Karpas-422 (cell line): Measurements from ENCODE around the gene EFCAB9. TPM values are rescaled to one million over a fixed set of nuclear protein-coding genes. Genes with fewer than 3 reads are reported as not detected.

Source experiments
- DNase-seq: peaks from one replicate; pipeline ENCODE4 v3.0.0-alpha.2; 2015
- H2AFZ ChIP-seq: fragments of 200-600 bp; sonication (generic); 2 replicates; pipeline ENCODE4 v1.6.1; 2014; ENCODE audit warnings: antibody characterized with exemption, low read length, mixed read lengths
- H3K27ac ChIP-seq: fragments of 200-600 bp; sonication (generic); 2 replicates; pipeline ENCODE4 v1.5.1; 2014; ENCODE audit warnings: mild to moderate bottlenecking, low read length, moderate library complexity
- H3K27me3 ChIP-seq: fragments of 200-600 bp; sonication (generic); 2 replicates; pipeline ENCODE4 v1.6.1; 2014; ENCODE audit warnings: low read length, mixed read lengths
- H3K36me3 ChIP-seq: fragments of 200-600 bp; sonication (generic); 2 replicates; pipeline ENCODE4 v1.6.1; 2014; ENCODE audit warnings: low read length, mixed read lengths; ENCODE audit not compliant: insufficient read depth
- H3K4me1 ChIP-seq: fragments of 200-600 bp; sonication (generic); 2 replicates; pipeline ENCODE4 v1.6.1; 2014; ENCODE audit warnings: mild to moderate bottlenecking, low read length, mixed read lengths
- H3K4me2 ChIP-seq: fragments of 200-600 bp; sonication (generic); 2 replicates; pipeline ENCODE4 v1.6.1; 2014; ENCODE audit warnings: low read length, low read depth, mild to moderate bottlenecking; ENCODE audit not compliant: poor library complexity, severe bottlenecking
- H3K4me3 ChIP-seq: fragments of 200-600 bp; sonication (generic); 2 replicates; pipeline ENCODE4 v1.5.1; 2014; ENCODE audit warnings: mild to moderate bottlenecking, antibody characterized with exemption, low read length, mixed read lengths
- H3K79me2 ChIP-seq: fragments of 200-600 bp; sonication (generic); 2 replicates; pipeline ENCODE4 v1.6.1; 2014; ENCODE audit warnings: mild to moderate bottlenecking, low read length, mixed read lengths
- H3K9ac ChIP-seq: fragments of 200-600 bp; sonication (generic); 2 replicates; pipeline ENCODE4 v1.6.0; 2014; ENCODE audit warnings: low read length
- H3K9me2 ChIP-seq: fragments of 200-600 bp; sonication (generic), shearing (Covaris generic); replicated peaks from 2 replicates; pipeline ENCODE4 v1.6.0; 2014; ENCODE audit warnings: mild to moderate bottlenecking, low read length, moderate library complexity; ENCODE audit not compliant: insufficient read depth
- H3K9me3 ChIP-seq: fragments of 300-700, 200-600 bp; sonication (generic); 2 replicates; pipeline ENCODE4 v1.6.1; 2014; ENCODE audit warnings: low read length, mixed read lengths
- H4K20me1 ChIP-seq: fragments of 200-600 bp; sonication (generic); 2 replicates; pipeline ENCODE4 v1.6.1; 2014; ENCODE audit warnings: mild to moderate bottlenecking, antibody characterized with exemption, low read length, low read depth; ENCODE audit not compliant: insufficient read depth
- total RNA-seq: library from RNA; depleted of rRNA; stranded (reverse); fragments of >200 nt; shearing (Covaris generic); gene quantifications from 2 replicates; pipeline ENCODE4 v1.2.3, GENCODE V29; 2014; ENCODE audit warnings: low replicate concordance

EFCAB9 gene
- total RNA-seq, 1 experiment from 2014 or later: not detected

DNA sequence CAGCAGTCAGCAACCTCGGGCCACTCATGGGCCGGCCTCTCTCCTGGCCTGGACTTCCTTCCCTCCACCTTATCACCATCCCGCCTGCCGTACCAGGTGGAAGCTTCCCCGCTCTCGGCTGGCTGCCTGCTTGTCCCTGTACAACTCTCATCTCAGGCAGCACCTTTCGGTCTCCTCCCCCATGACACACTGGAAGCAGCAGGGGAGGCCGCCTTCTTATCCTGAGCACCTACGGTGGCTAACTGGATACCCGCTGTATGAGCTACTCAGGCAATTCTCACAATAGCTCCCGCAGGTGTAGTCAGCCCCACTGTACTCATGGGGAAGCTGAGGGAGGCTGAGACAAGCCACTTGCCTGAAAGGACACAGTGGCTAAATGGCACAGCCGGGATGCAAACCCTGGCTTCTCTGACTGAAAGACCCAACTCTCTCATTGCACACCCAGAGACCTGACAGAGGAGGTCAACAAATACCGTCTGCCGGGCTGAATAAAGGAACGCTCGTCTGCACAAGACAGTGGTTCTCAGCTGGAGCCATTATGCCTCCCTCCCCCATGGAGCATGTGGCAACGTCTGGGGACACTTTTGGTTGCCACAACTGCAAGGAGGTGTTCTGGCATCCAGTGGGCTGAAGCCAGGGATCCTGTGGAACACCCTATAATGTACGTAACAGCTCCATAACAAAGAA is 15.5 kb upstream of the EFCAB9 start:
- no peaks in the 10 kb centered on the region for H3K9me2 ChIP-seq
- H3K79me2 ChIP-seq: peaks cover 88% of the 10 kb centered on the region
- H3K4me3 ChIP-seq: no peak overlapping the region
- no peak for DNase-seq
- no peak overlapping the region for H3K9ac ChIP-seq
- H2AFZ ChIP-seq: no peak overlapping the region
- no peaks in the 10 kb centered on the region for H3K9me3 ChIP-seq
- no peaks in the 10 kb centered on the region; the same call in 1 of the 2 replicates for H4K20me1 ChIP-seq
- no peaks in the 10 kb centered on the region for H3K27me3 ChIP-seq
- no peaks in the 10 kb centered on the region for H3K36me3 ChIP-seq
- H3K27ac ChIP-seq: no peak overlapping the region
- peaks cover 37% of the 10 kb centered on the region for H3K4me1 ChIP-seq
- H3K4me2 ChIP-seq: no peak overlapping the region

GRCh38 chr5:172178991-172179989 is 14.7 kb upstream of the EFCAB9 start:
- no peak overlapping the region for H3K9ac ChIP-seq
- DNase-seq: no peak
- H3K9me2 ChIP-seq: no peaks in the 10 kb centered on the region
- H3K9me3 ChIP-seq: no peaks in the 10 kb centered on the region
- no peak overlapping the region for H2AFZ ChIP-seq
- peaks cover 88% of the 10 kb centered on the region for H3K79me2 ChIP-seq
- H3K36me3 ChIP-seq: 0 out of 2 replicates have a peak, but pooled peaks cover 7% of the 10 kb centered on the region
- H4K20me1 ChIP-seq: no peaks in the 10 kb centered on the region
- no peaks in the 10 kb centered on the region for H3K27me3 ChIP-seq
- no peak overlapping the region for H3K4me2 ChIP-seq
- H3K27ac ChIP-seq: peak overlapping the region; percentile 28; the same call in 1 of the 2 replicates
- H3K4me3 ChIP-seq: no peak overlapping the region
- peaks cover 33% of the 10 kb centered on the region for H3K4me1 ChIP-seq

- Histone ChIP-seq H3K4me2 (no peak overlapping the region), H4K20me1 (no peaks in the 10 kb centered on the region), H3K4me3 (no peak overlapping the region), H2AFZ (no peak overlapping the region), H3K9me2 (no peaks in the 10 kb centered on the region), H3K9ac (no peak overlapping the region), H3K79me2 (peaks cover 90% of the 10 kb centered on the region), H3K27me3 (no peaks in the 10 kb centered on the region), H3K36me3 (peaks cover 7% of the 10 kb centered on the region; the same call in 1 of the 2 replicates), H3K4me1 (peaks cover 17% of the 10 kb centered on the region), H3K27ac (no peak overlapping the region), H3K9me3 (no peaks in the 10 kb centered on the region)
- no peak for DNase-seq
Observed at GRCh38 chr5:172180936-172181335, 13.0 kb upstream of the EFCAB9 start.

DNA sequence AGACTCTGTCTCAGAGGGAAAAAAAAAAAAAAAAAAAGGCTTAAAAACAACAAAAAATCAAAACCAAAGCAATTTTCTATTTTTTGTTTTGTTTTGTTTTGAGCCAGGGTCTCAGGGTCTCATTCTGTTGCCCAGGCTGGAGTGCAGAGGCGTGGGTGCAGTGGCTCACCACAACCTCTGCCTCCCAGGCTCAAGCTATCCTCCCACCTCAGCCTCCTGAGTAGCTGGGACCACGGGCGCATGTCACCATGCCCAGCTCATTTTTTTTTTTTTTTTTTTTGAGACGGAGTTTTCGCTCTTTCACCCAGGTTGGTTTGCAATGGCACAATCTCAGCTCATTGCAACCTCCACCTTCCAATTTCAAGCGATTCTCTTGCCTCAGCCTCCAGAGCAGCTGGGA is 11.7 kb upstream of the EFCAB9 start:
- H3K4me3 ChIP-seq: no peak overlapping the region
- H2AFZ ChIP-seq: no peak overlapping the region
- H3K4me2 ChIP-seq: no peak overlapping the region
- H3K4me1 ChIP-seq: peaks cover 20% of the 10 kb centered on the region
- H3K79me2 ChIP-seq: peaks cover 92% of the 10 kb centered on the region
- no peak overlapping the region for H3K27ac ChIP-seq
- H3K9me3 ChIP-seq: no peaks in the 10 kb centered on the region
- no peaks in the 10 kb centered on the region for H3K27me3 ChIP-seq
- peaks cover 7% of the 10 kb centered on the region; the same call in 1 of the 2 replicates for H4K20me1 ChIP-seq
- H3K36me3 ChIP-seq: peaks cover 7% of the 10 kb centered on the region; the same call in 1 of the 2 replicates
- no peaks in the 10 kb centered on the region for H3K9me2 ChIP-seq
- no peak for DNase-seq
- no peak overlapping the region for H3K9ac ChIP-seq

DNA sequence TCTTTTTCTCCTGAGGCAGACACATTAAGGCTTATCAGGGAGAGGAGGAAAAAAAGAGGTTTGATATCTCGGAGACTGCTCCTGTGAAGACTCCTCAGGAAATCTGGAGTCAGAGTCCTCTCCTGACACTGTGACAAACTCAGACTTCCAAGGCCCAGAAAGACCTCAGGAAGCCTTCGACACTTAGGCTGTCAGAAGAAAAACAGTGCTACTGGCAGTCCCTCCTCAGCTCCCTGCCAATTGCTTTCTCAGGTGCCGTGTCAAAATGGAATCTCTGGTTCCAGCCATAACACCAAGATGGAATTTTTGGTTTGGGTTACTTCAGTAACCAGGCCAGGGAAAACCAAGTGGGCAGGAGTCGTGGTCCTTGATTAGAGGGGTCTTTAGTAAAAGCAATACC is 10.1 kb upstream of the EFCAB9 start:
- peaks cover 25% of the 10 kb centered on the region for H3K4me1 ChIP-seq
- H3K4me2 ChIP-seq: no peak overlapping the region
- no peak overlapping the region for H3K4me3 ChIP-seq
- DNase-seq: no peak
- H2AFZ ChIP-seq: no peak overlapping the region
- H3K9ac ChIP-seq: no peak overlapping the region
- no peak overlapping the region for H3K27ac ChIP-seq
- no peaks in the 10 kb centered on the region for H3K9me3 ChIP-seq
- no peaks in the 10 kb centered on the region for H3K27me3 ChIP-seq
- H4K20me1 ChIP-seq: peaks cover 7% of the 10 kb centered on the region; the same call in 1 of the 2 replicates
- H3K36me3 ChIP-seq: peaks cover 7% of the 10 kb centered on the region; the same call in 1 of the 2 replicates
- no peaks in the 10 kb centered on the region for H3K9me2 ChIP-seq
- peaks cover 83% of the 10 kb centered on the region for H3K79me2 ChIP-seq

DNA sequence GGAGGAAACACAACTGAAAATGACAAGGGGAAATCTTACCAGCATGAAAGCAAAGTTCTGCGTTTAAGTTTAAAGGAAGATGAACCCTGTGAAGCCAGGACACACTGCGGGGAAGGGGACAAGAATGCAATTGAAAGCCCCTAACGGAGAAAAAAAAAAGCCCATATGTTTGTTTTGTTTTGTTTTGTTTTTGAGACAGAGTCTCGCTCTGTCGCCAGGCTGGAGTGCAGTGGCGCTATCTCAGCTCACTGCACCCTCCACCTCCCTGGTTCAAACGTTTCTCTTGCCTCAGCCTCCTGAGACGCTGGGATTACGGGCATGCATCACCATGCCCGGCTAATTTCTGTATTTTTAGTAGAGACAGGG is 8.9 kb upstream of the EFCAB9 start:
- Histone ChIP-seq H3K9me2 (no peaks in the 10 kb centered on the region), H4K20me1 (peaks cover 7% of the 10 kb centered on the region; the same call in 1 of the 2 replicates), H3K9me3 (no peaks in the 10 kb centered on the region), H3K4me3 (no peak overlapping the region), H3K79me2 (peaks cover 72% of the 10 kb centered on the region), H3K27me3 (no peaks in the 10 kb centered on the region), H3K4me1 (peaks cover 16% of the 10 kb centered on the region), H2AFZ (no peak overlapping the region), H3K9ac (no peak overlapping the region), H3K36me3 (peaks cover 7% of the 10 kb centered on the region; the same call in 1 of the 2 replicates), H3K4me2 (no peak overlapping the region), H3K27ac (no peak overlapping the region)
- no peak for DNase-seq

GRCh38 chr5:172186114-172186695 is 7.8 kb upstream of the EFCAB9 start:
- Histone ChIP-seq H3K79me2 (peaks cover 65% of the 10 kb centered on the region), H3K4me3 (peak overlapping the region; percentile 89)

More at GRCh38 chr5:172186114-172186695, 7.8 kb upstream of the EFCAB9 start:
- Histone ChIP-seq H4K20me1 (peaks cover 7% of the 10 kb centered on the region; the same call in 1 of the 2 replicates), H3K27ac (no peak overlapping the region), H3K9me3 (no peaks in the 10 kb centered on the region), H3K9me2 (no peaks in the 10 kb centered on the region), H3K9ac (peak overlapping the region; percentile 91), H3K4me1 (peaks cover 16% of the 10 kb centered on the region), H2AFZ (no peak overlapping the region), H3K4me2 (peak overlapping the region; percentile 86), H3K36me3 (peaks cover 7% of the 10 kb centered on the region; the same call in 1 of the 2 replicates), H3K27me3 (no peaks in the 10 kb centered on the region)
- DNase-seq: no peak
